GM12878 (cell line): ENCODE results near the gene COPZ1. TPM values are rescaled to one million over a fixed set of nuclear protein-coding genes. Genes with fewer than 3 reads are reported as not detected.

Experiments used
- ATAC-seq: fragments of 200-7000 bp; cut with Tn5 transposase; 3 replicates; pipeline ENCODE4 v1.9.1; 2020; ENCODE audit warnings: mild to moderate bottlenecking, moderate library complexity
- BruUV-seq: library from RNA; stranded (reverse); fragments of 400-500 nt; replicated peaks from 2 replicates; lab custom pipeline; 2021; lab: Mats Ljungman, UMichigan
- CTCF ChIA-PET: fragments of 300-600 bp; sonication (Branson Sonifier 250); formaldehyde crosslinking; extraction: SDS; loops from one replicate; lab custom pipeline; 2021; ENCODE audit warnings: inconsistent platforms; lab: Yijun Ruan, JAX
- POLR2A ChIA-PET: fragments of 350-600 bp; formaldehyde crosslinking; extraction: SDS; loops from one replicate; lab custom pipeline; 2021; ENCODE audit warnings: inconsistent platforms; lab: Charles Lee
- RAD21 ChIA-PET: fragments of 300-600 bp; sonication (Branson Sonifier 250); formaldehyde crosslinking; loops from one replicate; lab custom pipeline; 2023; ENCODE audit warnings: antibody characterized with exemption; ENCODE audit not compliant: unreplicated experiment; lab: Charles Lee
- SMC1A ChIA-PET: fragments of 300-600 bp; sonication (Branson Sonifier 250); formaldehyde crosslinking; loops from one replicate; lab custom pipeline; 2023; ENCODE audit not compliant: unreplicated experiment, uncharacterized antibody; lab: Charles Lee
- DNase-seq: peaks from one replicate; pipeline ENCODE4 v3.0.0-alpha.2; 2011; ENCODE audit warnings: low read depth, low spot score
- FAIRE-seq: peaks from 3 replicates; lab custom pipeline; 2011; peaks lifted over from hg19 to GRCh38; lab: Jason Lieb, UNC
- H2AFZ ChIP-seq: 2 replicates; pipeline ENCODE4 v1.6.0; 2011; ENCODE audit warnings: low read depth, low read length, control low read depth; ENCODE audit not compliant: control insufficient read depth
- H3K27ac ChIP-seq: 2 replicates; pipeline ENCODE4 v1.5.1; 2011; ENCODE audit warnings: control low read depth; ENCODE audit not compliant: control insufficient read depth, insufficient read depth
- H3K27me3 ChIP-seq, 2 experiments: replicated peaks in 1 of 2; 2 replicates each; pipeline versions ENCODE4 v1.6.0 to v1.6.1; 2011; ENCODE audit warnings: low read length in 1 of 2; ENCODE audit not compliant: control insufficient read depth in 2 of 2, insufficient read depth in 2 of 2
- H3K36me3 ChIP-seq, 2 experiments: 2 replicates each; pipeline ENCODE4 v1.5.1; 2011; ENCODE audit warnings: low read length in 1 of 2; ENCODE audit not compliant: control insufficient read depth in 2 of 2, insufficient read depth in 2 of 2
- H3K4me1 ChIP-seq: 2 replicates; pipeline ENCODE4 v1.6.1; 2011; ENCODE audit warnings: mild to moderate bottlenecking, low read length, moderate library complexity, mixed read lengths; ENCODE audit not compliant: control insufficient read depth, insufficient read depth
- H3K4me2 ChIP-seq: 2 replicates; pipeline ENCODE4 v1.6.0; 2011; ENCODE audit warnings: control low read depth; ENCODE audit not compliant: control insufficient read depth, insufficient read depth
- H3K4me3 ChIP-seq: fragments of 200-600 bp; sonication (generic); 2 replicates; pipeline ENCODE4 v1.5.1; 2016
- H3K79me2 ChIP-seq: 2 replicates; pipeline ENCODE4 v1.6.0; 2011; ENCODE audit warnings: low read length; ENCODE audit not compliant: control insufficient read depth, insufficient read depth
- H3K9ac ChIP-seq: 2 replicates; pipeline ENCODE4 v1.8.0; 2011; ENCODE audit warnings: low read length, control low read depth, mixed read lengths; ENCODE audit not compliant: control insufficient read depth, insufficient read depth
- H3K9me3 ChIP-seq: replicated peaks from 3 replicates; pipeline ENCODE4 v1.5.1; 2011; ENCODE audit warnings: mild to moderate bottlenecking, low read length; ENCODE audit not compliant: control insufficient read depth, insufficient read depth
- H4K20me1 ChIP-seq: 2 replicates; pipeline ENCODE4 v1.6.0; 2011; ENCODE audit not compliant: control insufficient read depth, insufficient read depth
- CHD4 ChIP-seq: fragments of 200-600 bp; sonication (generic); IDR thresholded peaks from 2 replicates; pipeline ENCODE4 v1.6.1; 2016; ENCODE audit warnings: mild to moderate bottlenecking
- FOXK2 ChIP-seq: fragments of 450-650 bp; IDR thresholded peaks from 2 replicates; pipeline ENCODE4 v1.6.1; 2017; ENCODE audit warnings: mild to moderate bottlenecking, moderate library complexity
- FOXM1 ChIP-seq: IDR thresholded peaks from 2 replicates; pipeline ENCODE4 v1.6.1; 2012; ENCODE audit warnings: low read depth, mild to moderate bottlenecking, inconsistent platforms, low read length, moderate library complexity
- HDAC2 ChIP-seq: fragments of 200-600 bp; sonication (generic); IDR thresholded peaks from 2 replicates; pipeline ENCODE4 v1.6.1; 2017
- NRF1 ChIP-seq: conservative IDR thresholded peaks from 2 replicates; pipeline ENCODE4 v1.6.1; 2011; ENCODE audit warnings: mild to moderate bottlenecking, low read depth, low read length, improper control_type of control experiment
- RUNX3 ChIP-seq: IDR thresholded peaks from 2 replicates; pipeline ENCODE4 v1.6.1; 2012; ENCODE audit warnings: low read length, inconsistent platforms
- SMARCA5 ChIP-seq: fragments of 450-650 bp; IDR thresholded peaks from 2 replicates; pipeline ENCODE4 v1.6.1; 2017; ENCODE audit warnings: mild to moderate bottlenecking
- YBX1 ChIP-seq: fragments of 450-650 bp; IDR thresholded peaks from 2 replicates; pipeline ENCODE4 v1.6.1; 2016; ENCODE audit warnings: antibody characterized with exemption
- ZNF207 ChIP-seq: fragments of 450-650 bp; IDR thresholded peaks from 2 replicates; pipeline ENCODE4 v1.6.1; 2014; ENCODE audit warnings: antibody characterized with exemption, mild to moderate bottlenecking, borderline replicate concordance
- ZNF217 ChIP-seq: fragments of 450-650 bp; IDR thresholded peaks from 2 replicates; pipeline ENCODE4 v1.6.1; 2017; ENCODE audit warnings: antibody characterized with exemption, mild to moderate bottlenecking
- WGBS: methylation state at CpG from one replicate; pipeline ENCODE4 v1.1.6; 2016; ENCODE audit warnings: low lambda C conversion rate; ENCODE audit not compliant: insufficient replicate concordance, insufficient coverage; ENCODE audit errors: missing lambda C conversion rate; 5-methylcytosine and 5-hydroxymethylcytosine counted together
- in situ Hi-C: fragments of 300-500 bp; cut with MboI; formaldehyde crosslinking; loops from 9 replicates; pipeline ENCODE4 v1.14.3; 2018; ENCODE audit warnings: mixed read lengths
- intact Hi-C: fragments of 100-400 bp; cut with micrococcal nuclease; formaldehyde crosslinking; loops from one replicate; pipeline ENCODE4 v1.14.2; 2022; ENCODE audit not compliant: unreplicated experiment
- polyA plus RNA-seq, 11 experiments: library from polyadenylated mRNA; depleted of rRNA in 4 of 11; unstranded in 6 of 11; stranded (reverse) in 5 of 11; fragments of >200 nt; fragmentation: Nextera tagmentation in 4 of 11; fragmentation: Illumina TruSeq in 1 of 11; extraction: Ambion mirVana in 4 of 11; extraction: Trizol in 1 of 11; gene quantifications; 1 replicate in 1 of 11; 2 replicates in 10 of 11; pipeline versions ENCODE4 v1.2.1 to v1.2.3, GENCODE V29; 2011 to 2016; ENCODE audit warnings: inconsistent platforms in 2 of 11, missing spikeins in 2 of 11, low read depth in 1 of 11
- total RNA-seq, 4 experiments: library from RNA; depleted of rRNA in 3 of 4; stranded (reverse); fragments of >200 nt in 3 of 4; fragmentation: Illumina TruSeq in 1 of 4; extraction: Trizol in 1 of 4; gene quantifications; 2 replicates each; pipeline versions ENCODE4 v1.2.1 to v1.2.3, GENCODE V29; 2013 to 2021
- TF ChIP-seq, protein P1 (sequence below): fragments of 450-650 bp; IDR thresholded peaks from 2 replicates; pipeline ENCODE4 v1.6.1; 2018; ENCODE audit warnings: mild to moderate bottlenecking, low read depth, moderate library complexity; ENCODE audit not compliant: partially characterized antibody

The COPZ1 gene
- total and polyA plus RNA-seq, 10 of the 15 experiments (the other 5 are each of a cell fraction or from before 2014, with no cell fraction given): 112 to 378 (median 184) TPM

DNA sequence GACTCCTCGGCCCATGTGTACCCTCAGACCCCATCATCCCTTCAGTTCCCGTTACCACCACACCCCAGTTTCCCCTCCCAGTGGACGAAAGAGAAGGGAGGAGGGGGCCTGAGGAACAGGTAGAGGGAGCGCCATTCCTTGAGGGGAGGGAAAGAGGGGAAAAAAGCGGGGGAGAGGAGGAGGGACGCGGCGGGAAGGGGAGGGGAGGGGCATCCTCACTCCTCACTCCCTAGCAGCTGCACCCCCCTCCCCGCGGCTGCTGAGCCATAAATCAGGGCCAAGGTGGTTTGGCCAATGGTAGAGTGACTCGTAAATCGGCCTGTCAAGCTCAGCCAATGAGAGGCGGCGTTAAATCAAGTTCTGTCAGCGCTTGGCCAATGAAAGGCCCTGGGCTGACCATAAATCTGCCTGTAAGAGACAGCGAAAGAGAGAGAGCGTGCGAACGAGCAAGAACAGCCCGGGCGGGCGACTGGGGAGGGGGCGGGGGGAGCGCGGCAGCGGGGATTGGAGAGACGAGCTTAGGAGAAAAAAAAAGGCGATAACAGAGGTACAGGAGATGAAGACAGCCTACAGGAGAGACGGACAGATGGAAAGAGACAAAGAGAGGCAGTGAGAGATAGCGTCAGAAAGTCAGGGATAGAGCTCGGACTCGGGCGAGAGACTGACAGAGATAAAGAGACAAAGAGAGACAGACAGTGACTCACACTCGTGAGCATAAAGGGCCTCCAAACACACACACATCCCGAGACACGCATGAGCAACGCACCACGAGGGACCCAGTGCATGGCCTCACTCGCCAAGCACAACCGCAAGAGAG lies 34.2 kb downstream of the COPZ1 start (continued):
- TF ChIP-seq RUNX3 (peak; percentile 60), NRF1 (no peak), YBX1 (no peak)
- TF ChIP-seq, protein P1, sequence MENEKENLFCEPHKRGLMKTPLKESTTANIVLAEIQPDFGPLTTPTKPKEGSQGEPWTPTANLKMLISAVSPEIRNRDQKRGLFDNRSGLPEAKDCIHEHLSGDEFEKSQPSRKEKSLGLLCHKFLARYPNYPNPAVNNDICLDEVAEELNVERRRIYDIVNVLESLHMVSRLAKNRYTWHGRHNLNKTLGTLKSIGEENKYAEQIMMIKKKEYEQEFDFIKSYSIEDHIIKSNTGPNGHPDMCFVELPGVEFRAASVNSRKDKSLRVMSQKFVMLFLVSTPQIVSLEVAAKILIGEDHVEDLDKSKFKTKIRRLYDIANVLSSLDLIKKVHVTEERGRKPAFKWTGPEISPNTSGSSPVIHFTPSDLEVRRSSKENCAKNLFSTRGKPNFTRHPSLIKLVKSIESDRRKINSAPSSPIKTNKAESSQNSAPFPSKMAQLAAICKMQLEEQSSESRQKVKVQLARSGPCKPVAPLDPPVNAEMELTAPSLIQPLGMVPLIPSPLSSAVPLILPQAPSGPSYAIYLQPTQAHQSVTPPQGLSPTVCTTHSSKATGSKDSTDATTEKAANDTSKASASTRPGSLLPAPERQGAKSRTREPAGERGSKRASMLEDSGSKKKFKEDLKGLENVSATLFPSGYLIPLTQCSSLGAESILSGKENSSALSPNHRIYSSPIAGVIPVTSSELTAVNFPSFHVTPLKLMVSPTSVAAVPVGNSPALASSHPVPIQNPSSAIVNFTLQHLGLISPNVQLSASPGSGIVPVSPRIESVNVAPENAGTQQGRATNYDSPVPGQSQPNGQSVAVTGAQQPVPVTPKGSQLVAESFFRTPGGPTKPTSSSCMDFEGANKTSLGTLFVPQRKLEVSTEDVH: no peak

DNA sequence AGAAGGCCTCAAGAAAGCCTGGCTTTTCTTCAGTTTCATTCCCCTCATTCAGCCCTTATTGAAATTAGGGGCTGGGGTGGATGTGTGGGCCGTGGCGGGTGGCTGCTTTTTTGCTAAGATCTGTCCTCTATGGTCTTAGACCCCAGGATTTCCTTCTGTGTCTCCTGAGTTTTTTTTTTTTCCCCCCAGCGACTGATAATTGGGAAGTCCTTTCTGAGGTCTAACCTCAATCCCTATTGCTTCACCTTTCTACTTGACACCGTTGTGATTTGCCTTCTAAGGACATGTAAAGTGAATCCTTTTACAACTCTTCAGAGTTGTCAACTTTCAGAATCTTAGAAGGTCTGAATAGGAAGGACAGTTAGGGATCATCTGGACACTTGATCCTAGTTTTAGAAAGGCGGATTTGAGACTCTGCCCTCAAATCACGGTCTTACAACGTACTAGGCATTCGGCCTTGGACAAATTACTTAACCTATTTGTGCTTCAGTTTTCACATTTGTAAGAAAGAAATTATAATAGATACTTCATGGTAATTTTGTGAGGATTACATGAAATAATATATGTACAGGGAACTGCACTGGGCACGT lies 34.9 kb downstream of the COPZ1 start:
- Histone ChIP-seq H3K27me3 (no peaks in the 10 kb centered on the region), H3K4me2 (peak overlapping the region; percentile 55), H2AFZ (peak overlapping the region; percentile 93), H4K20me1 (no peaks in the 10 kb centered on the region), H3K9me3 (no peaks in the 10 kb centered on the region), H3K79me2 (no peaks in the 10 kb centered on the region), H3K4me3 (peak overlapping the region; percentile 63), H3K9ac (peak overlapping the region; percentile 67), H3K36me3 (no peaks in the 10 kb centered on the region), H3K27ac (peak overlapping the region; percentile 82), H3K4me1 (peaks cover 29% of the 10 kb centered on the region)
- SMC1A ChIA-PET: interaction anchor here (0.6 to 2.6 kb wide), 14 partner anchors 8 to 144 kb away, joined by 3 to 13 read pairs (median 5); partner anchors contain the start of genes CBX5, COPZ1 and HNRNPA1
- DNase-seq: no peak
- 60% methylated on average over 9 of the region's 9 CpGs for WGBS
- CTCF ChIA-PET: interaction anchor here (0.7 to 8.6 kb wide), 17 partner anchors 8 to 167 kb away, joined by 3 to 116 read pairs (median 13); partner anchors contain the start of genes CBX5 and COPZ1
- TF ChIP-seq SMARCA5: peak; percentile 89; the same call in 1 of the 2 replicates
- no peak for TF ChIP-seq FOXK2
- TF ChIP-seq ZNF217: peak; percentile 73; the same call in 1 of the 2 replicates
- TF ChIP-seq ZNF207: no peak
- 0 out of 2 replicates have a peak, but pooled peaks have one; percentile 6 for TF ChIP-seq FOXM1
- no peak for TF ChIP-seq HDAC2
- 0 out of 2 replicates have a peak, but pooled peaks have one; percentile 30 for TF ChIP-seq CHD4
- intact Hi-C loops: loop anchor here (2.0 kb wide), 3 partner anchors 35 to 139 kb away; partner anchors contain the start of gene COPZ1
- RAD21 ChIA-PET: interaction anchor here (0.8 to 2.8 kb wide), 18 partner anchors 14 to 144 kb away, joined by 3 to 22 read pairs (median 5); partner anchors contain the start of genes CBX5, COPZ1 and HNRNPA1
- peak; percentile 23 for FAIRE-seq
- BruUV-seq: no TSS peak
- in situ Hi-C loops: loop anchor here (5.0 to 10.0 kb wide), 3 partner anchors 63 to 335 kb away; partner anchors contain the start of gene HOXC6
- no peak for ATAC-seq
- POLR2A ChIA-PET: interaction anchor here (0.9 to 3.8 kb wide), 13 partner anchors 13 to 306 kb away, joined by 3 to 29 read pairs (median 5); partner anchors contain the start of genes CBX5, HNRNPA1 and HOXC4
